Thyroid gland (tissue), 4 donors: ENCODE data around the gene CD99L2. TPM values are rescaled to one million over a fixed set of nuclear protein-coding genes. Genes with fewer than 3 reads are reported as not detected.

Source experiments
- DNase-seq, 2 donors: peaks; one replicate each; pipeline ENCODE4 v3.0.0-alpha.2; 2019
- H3K27ac ChIP-seq, 3 donors: fragments of 200-600 bp; sonication (generic); 1 replicate in 2 of 3; 2 replicates in 1 of 3; pipeline ENCODE4 v1.5.1; 2016 to 2019; ENCODE audit warnings: mild to moderate bottlenecking in 1 of 3, moderate library complexity in 1 of 3
- H3K27me3 ChIP-seq: fragments of 200-600 bp; sonication (generic); one replicate; pipeline ENCODE4 v1.5.1; 2019
- H3K36me3 ChIP-seq, 2 donors: fragments of 200-600 bp; sonication (generic); one replicate each; pipeline ENCODE4 v1.5.1; 2016 to 2019
- H3K4me1 ChIP-seq, 2 donors: fragments of 200-600 bp; sonication (generic); one replicate each; pipeline ENCODE4 v1.5.1; 2017 to 2019
- H3K4me3 ChIP-seq, 3 donors: fragments of 200-600 bp; sonication (generic); replicated peaks in 1 of 3; 1 replicate in 2 of 3; 2 replicates in 1 of 3; pipeline ENCODE4 v1.5.1; 2016; ENCODE audit warnings: mild to moderate bottlenecking in 1 of 3
- H3K9me3 ChIP-seq: fragments of 200-600 bp; sonication (generic); one replicate; pipeline ENCODE4 v1.5.1; 2017
- CTCF ChIP-seq, 6 experiments: fragments of 200-600 bp in 3 of 6; fragments of 450-650 bp in 3 of 6; sonication (generic) in 3 of 6; IDR thresholded peaks; one replicate each; pipeline ENCODE4 v1.5.1; 2016 to 2019; ENCODE audit warnings: antibody characterized with exemption in 6 of 6, mild to moderate bottlenecking in 2 of 6, inconsistent platforms in 1 of 6, moderate library complexity in 1 of 6
- POLR2A ChIP-seq, 2 donors: fragments of 450-650 bp; IDR thresholded peaks; one replicate each; pipeline ENCODE4 v1.6.1; 2017; ENCODE audit warnings: antibody characterized with exemption in 2 of 2, mild to moderate bottlenecking in 2 of 2, moderate library complexity in 1 of 2
- WGBS, 2 donors: methylation state at CpG; one replicate each; pipeline ENCODE4 v1.1.5; 2017; 5-methylcytosine and 5-hydroxymethylcytosine counted together
- intact Hi-C: fragments of 100-400 bp; cut with DNase I; formaldehyde crosslinking; loops from one replicate; pipeline ENCODE4 v1.15.1; 2023
- total RNA-seq, 4 donors: library from RNA; depleted of rRNA; stranded (reverse); fragments of >200 nt; gene quantifications; one replicate each; pipeline ENCODE4 v1.2.3, GENCODE V29; 2016

The CD99L2 gene
- total RNA-seq, 4 donors from 2014 or later = 26.4 to 39.1 (median 31.2) TPM

GRCh38 chrX:150907474-150907873 is 9.0 kb upstream of the CD99L2 start:
- no peaks in the 10 kb centered on the region for H3K27me3 ChIP-seq
- TF ChIP-seq CTCF (IDR thresholded peaks at IDR 0.05) = no peak
- no peak for TF ChIP-seq POLR2A (IDR thresholded peaks at IDR 0.05)
- intact Hi-C loops = no loop called here
- no peak overlapping the region for H3K27ac ChIP-seq
- no peaks in the 10 kb centered on the region for H3K4me1 ChIP-seq
- DNase-seq = no peak
- WGBS, 2 donors = 97 to 100% methylated on average over 3 to 5 of the region's 7 CpGs
- no peak overlapping the region for H3K4me3 ChIP-seq
- no peaks in the 10 kb centered on the region for H3K36me3 ChIP-seq
- H3K9me3 ChIP-seq = no peaks in the 10 kb centered on the region

DNA sequence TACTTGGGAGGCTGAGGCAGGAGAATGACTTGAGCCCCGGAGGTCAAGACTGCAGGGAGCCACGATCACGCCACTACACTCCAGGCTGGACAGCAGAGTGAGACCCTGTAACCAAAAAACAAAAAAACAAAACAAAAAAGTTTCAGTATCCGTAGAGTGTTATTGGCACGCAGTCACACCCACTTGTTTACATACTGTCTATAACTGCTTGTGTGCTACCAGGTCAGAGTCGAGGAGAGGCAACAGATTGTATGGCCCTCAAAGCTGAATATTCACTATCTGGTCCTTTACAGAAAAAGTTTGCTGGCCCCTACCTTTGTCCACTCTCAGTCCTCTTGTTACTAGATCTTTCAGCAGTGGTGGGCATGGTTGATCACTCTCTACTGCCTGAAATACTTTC is 8.2 kb upstream of the CD99L2 start:
- intact Hi-C loops = no loop called here
- Histone ChIP-seq H3K4me1 (no peaks in the 10 kb centered on the region), H3K27ac (no peak overlapping the region), H3K9me3 (no peaks in the 10 kb centered on the region), H3K36me3 (no peaks in the 10 kb centered on the region), H3K27me3 (no peaks in the 10 kb centered on the region), H3K4me3 (no peak overlapping the region)
- WGBS, 2 donors = 89 to 94% methylated on average over 6 of the region's 6 CpGs
- TF ChIP-seq CTCF (IDR thresholded peaks at IDR 0.05) (no peak), POLR2A (IDR thresholded peaks at IDR 0.05) (no peak)
- no peak for DNase-seq

DNA sequence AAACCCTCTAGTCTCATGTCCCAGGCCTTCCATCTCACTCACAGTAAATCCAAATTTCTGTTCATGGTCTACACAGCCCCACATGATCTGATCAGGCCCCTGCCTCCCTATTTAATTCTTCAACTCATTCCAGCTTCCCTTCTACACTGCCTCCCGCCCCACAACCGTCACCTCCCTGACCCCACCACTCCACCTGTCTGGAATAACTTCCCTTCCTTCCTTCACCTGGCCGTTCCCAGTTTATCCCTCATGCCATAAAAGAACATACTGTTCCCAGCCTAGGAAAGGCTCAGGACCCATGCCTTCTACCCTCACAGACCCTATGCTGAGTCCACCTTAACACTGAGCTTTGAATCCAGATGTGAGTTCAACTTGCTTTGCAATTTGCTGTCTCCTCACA is 6.8 kb upstream of the CD99L2 start:
- Histone ChIP-seq H3K27ac (no peak overlapping the region), H3K27me3 (no peaks in the 10 kb centered on the region), H3K4me1 (no peaks in the 10 kb centered on the region), H3K36me3 (no peaks in the 10 kb centered on the region), H3K4me3 (no peak overlapping the region), H3K9me3 (no peaks in the 10 kb centered on the region)
- TF ChIP-seq POLR2A (IDR thresholded peaks at IDR 0.05) (no peak), CTCF (IDR thresholded peaks at IDR 0.05) (no peak)
- intact Hi-C loops = no loop called here
- 81 to 83% methylated on average over 3 of the region's 3 CpGs for WGBS, 2 donors
- DNase-seq = no peak

DNA sequence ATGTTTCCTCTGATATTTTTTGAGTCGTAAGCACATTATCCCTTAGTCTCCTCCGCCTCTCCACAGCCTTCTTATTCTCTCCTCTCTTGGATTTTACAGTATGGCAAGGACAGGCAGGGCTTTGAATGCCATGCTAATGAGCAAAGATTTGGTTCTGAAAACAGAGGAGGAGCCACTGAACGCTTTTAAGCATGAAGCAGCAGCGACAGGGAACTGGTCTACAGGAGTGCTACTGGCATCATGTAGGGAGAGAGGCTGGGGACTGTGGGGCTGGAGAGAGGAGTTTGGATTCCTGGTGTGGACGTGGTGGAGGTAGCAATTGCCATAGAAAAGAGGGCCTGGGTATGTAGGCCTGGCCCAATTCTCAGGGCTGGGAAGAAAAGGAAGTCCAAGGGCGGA is 4.6 kb upstream of the CD99L2 start:
- H3K9me3 ChIP-seq = no peaks in the 10 kb centered on the region
- H3K4me3 ChIP-seq = no peak overlapping the region
- H3K27ac ChIP-seq = no peak overlapping the region
- no peaks in the 10 kb centered on the region for H3K36me3 ChIP-seq
- no peak for DNase-seq
- no peaks in the 10 kb centered on the region for H3K27me3 ChIP-seq
- H3K4me1 ChIP-seq = no peaks in the 10 kb centered on the region
- intact Hi-C loops = no loop called here
- no peak for TF ChIP-seq CTCF (IDR thresholded peaks at IDR 0.05)
- no peak for TF ChIP-seq POLR2A (IDR thresholded peaks at IDR 0.05)
- WGBS, 2 donors = 73 to 80% methylated on average over 6 of the region's 6 CpGs

GRCh38 chrX:150902434-150903109 is 4.1 kb upstream of the CD99L2 start:
- Histone ChIP-seq H3K27me3 (no peaks in the 10 kb centered on the region), H3K4me3 (no peak overlapping the region), H3K36me3 (no peaks in the 10 kb centered on the region), H3K4me1 (no peaks in the 10 kb centered on the region), H3K27ac (no peak overlapping the region), H3K9me3 (no peaks in the 10 kb centered on the region)
- TF ChIP-seq CTCF (IDR thresholded peaks at IDR 0.05) = no peak
- intact Hi-C loops = no loop called here
- no peak for DNase-seq
- 44 to 61% methylated on average over 5 to 6 of the region's 7 CpGs for WGBS, 2 donors
